ENCODE data around the gene CNOT6L.

The CNOT6L gene

DNA sequence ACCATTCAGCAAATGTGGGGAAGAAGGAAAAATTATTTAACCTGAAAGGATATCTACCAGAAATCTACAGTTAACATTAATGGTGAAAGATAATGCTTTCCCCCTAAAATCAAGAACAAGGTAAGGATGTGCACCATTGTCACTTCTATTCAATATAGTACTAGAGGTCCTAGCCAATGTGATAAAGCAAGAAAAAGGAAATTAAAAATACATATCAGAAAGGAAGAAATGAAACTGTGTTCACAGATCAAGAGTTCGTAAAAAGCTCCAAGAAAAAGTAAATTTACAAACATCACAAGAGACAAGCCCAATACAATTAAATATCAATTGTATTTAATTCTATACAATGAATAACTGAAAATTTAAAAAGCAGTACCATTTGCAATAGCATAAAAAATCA lies 57.6 kb downstream of the CNOT6L start:
- Histone ChIP-seq H3K27me3 (ENCODE audit: insufficient read depth, low read depth, severe bottlenecking) (no peaks in the 10 kb centered on the region), H3K36me3 (no peaks in the 10 kb centered on the region), H3K4me3 (ENCODE audit: low read depth, low read length) (no peak overlapping the region), H3K27ac (no peak overlapping the region), H3K9me3 (ENCODE audit: severe bottlenecking) (peaks cover 4% of the 10 kb centered on the region)
- no peak for DNase-seq
- TF ChIP-seq, protein P1, sequence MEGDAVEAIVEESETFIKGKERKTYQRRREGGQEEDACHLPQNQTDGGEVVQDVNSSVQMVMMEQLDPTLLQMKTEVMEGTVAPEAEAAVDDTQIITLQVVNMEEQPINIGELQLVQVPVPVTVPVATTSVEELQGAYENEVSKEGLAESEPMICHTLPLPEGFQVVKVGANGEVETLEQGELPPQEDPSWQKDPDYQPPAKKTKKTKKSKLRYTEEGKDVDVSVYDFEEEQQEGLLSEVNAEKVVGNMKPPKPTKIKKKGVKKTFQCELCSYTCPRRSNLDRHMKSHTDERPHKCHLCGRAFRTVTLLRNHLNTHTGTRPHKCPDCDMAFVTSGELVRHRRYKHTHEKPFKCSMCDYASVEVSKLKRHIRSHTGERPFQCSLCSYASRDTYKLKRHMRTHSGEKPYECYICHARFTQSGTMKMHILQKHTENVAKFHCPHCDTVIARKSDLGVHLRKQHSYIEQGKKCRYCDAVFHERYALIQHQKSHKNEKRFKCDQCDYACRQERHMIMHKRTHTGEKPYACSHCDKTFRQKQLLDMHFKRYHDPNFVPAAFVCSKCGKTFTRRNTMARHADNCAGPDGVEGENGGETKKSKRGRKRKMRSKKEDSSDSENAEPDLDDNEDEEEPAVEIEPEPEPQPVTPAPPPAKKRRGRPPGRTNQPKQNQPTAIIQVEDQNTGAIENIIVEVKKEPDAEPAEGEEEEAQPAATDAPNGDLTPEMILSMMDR (IDR thresholded peaks at IDR 0.05; ENCODE audit: low read depth, low read length), result no peak

DNA sequence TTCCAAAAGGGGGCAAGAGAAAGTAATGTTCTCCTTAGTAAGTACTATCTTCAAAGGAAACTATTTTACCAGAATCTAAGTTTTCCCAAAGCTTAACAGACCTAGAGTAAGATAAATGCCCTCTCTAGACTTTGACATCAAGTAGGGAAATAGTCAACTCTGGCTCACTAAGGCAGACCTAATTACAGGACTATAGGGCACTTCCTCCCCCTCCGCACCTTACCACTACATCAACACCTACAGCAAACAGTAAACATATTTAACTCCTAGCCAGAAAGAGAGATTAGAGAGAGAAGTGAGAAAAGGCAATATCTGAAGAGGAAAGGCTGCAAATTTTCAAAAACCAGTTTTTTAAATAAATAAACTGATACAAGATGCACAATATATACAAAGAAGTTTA lies 60.4 kb downstream of the CNOT6L start:
- H3K27me3 ChIP-seq (ENCODE audit: insufficient read depth, low read depth, severe bottlenecking), result no peaks in the 10 kb centered on the region
- H3K9me3 ChIP-seq (ENCODE audit: severe bottlenecking), result peaks cover 4% of the 10 kb centered on the region
- no peak for DNase-seq
- no peak overlapping the region for H3K4me3 ChIP-seq (ENCODE audit: low read depth, low read length)
- H3K27ac ChIP-seq, result no peak overlapping the region
- no peaks in the 10 kb centered on the region for H3K36me3 ChIP-seq
- TF ChIP-seq, protein P1 (IDR thresholded peaks at IDR 0.05; ENCODE audit: low read depth, low read length), result no peak

DNA sequence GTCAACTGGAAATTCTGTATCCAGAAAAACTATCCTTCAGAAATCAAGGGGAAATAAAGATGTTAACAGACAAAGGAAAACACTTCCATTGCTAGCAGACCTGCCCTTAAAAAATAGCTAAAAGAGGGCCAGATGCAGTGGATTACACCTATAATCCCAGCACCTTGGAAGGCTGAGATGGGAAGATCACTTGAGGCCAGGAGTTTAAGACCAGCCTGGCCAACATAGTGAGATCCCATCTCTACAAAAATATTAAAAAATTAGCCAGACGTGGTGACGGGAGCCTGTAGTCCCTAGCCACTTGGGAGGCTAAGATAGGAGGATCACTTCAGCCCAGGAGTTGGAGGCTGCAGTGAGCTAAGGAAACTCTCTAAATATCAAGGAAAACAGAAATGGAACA lies 67.4 kb downstream of the CNOT6L start:
- no peak for DNase-seq
- Histone ChIP-seq H3K36me3 (0 out of 2 replicates have a peak, but pooled peaks cover 3% of the 10 kb centered on the region), H3K27me3 (ENCODE audit: insufficient read depth, low read depth, severe bottlenecking) (no peaks in the 10 kb centered on the region), H3K27ac (no peak overlapping the region), H3K4me3 (ENCODE audit: low read depth, low read length) (no peak overlapping the region), H3K9me3 (ENCODE audit: severe bottlenecking) (no peaks in the 10 kb centered on the region)
- TF ChIP-seq, protein P1 (IDR thresholded peaks at IDR 0.05; ENCODE audit: low read depth, low read length), result no peak

DNA sequence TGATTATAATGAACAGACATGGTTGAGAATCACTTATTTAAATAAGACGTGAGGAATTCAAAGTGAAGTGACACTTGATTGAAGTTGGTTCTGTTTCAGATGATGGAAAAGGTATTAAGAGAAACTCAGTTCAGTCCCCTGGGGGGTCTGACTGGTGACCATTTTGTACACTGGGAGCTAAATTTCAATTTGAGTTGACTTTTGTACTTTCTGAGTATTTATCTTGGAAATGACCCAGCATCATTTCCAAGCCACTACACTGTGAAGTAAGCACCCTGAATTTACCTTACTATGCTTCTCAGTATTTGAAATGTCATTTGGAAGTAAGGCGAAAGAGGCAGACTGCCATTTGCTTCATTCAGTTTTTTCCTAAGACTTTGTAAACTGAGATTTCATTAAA lies 73.4 kb downstream of the CNOT6L start:
- H3K36me3 ChIP-seq, result 0 out of 2 replicates have a peak, but pooled peaks cover 3% of the 10 kb centered on the region
- no peaks in the 10 kb centered on the region for H3K9me3 ChIP-seq (ENCODE audit: severe bottlenecking)
- no peaks in the 10 kb centered on the region for H3K27me3 ChIP-seq (ENCODE audit: insufficient read depth, low read depth, severe bottlenecking)
- TF ChIP-seq, protein P1 (IDR thresholded peaks at IDR 0.05; ENCODE audit: low read depth, low read length), result no peak
- no peak overlapping the region for H3K27ac ChIP-seq
- DNase-seq, result no peak
- no peak overlapping the region for H3K4me3 ChIP-seq (ENCODE audit: low read depth, low read length)

DNA sequence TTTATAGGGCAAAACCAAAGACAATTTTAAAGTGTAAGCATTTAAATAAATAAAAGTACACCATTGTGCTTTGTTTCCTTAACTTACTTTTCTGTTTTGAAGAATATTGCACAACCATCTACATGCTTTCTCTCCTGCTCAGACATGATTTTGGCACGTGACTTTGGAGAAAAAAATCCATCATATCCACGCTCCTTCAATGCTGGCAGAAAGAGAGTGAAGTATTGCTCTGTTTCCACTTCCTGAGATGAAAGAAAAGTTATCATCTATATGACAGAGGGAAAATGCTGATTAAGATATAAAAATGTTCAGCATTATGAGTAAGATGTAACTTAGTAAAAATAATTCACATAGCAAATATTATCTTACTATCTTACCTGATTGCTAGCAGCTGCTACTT lies 77.1 kb downstream of the CNOT6L start:
- no peak overlapping the region for H3K27ac ChIP-seq
- H3K4me3 ChIP-seq (ENCODE audit: low read depth, low read length), result no peak overlapping the region
- DNase-seq, result no peak
- TF ChIP-seq, protein P1 (IDR thresholded peaks at IDR 0.05; ENCODE audit: low read depth, low read length), result no peak
- H3K27me3 ChIP-seq (ENCODE audit: insufficient read depth, low read depth, severe bottlenecking), result no peaks in the 10 kb centered on the region
- no peaks in the 10 kb centered on the region for H3K9me3 ChIP-seq (ENCODE audit: severe bottlenecking)
- H3K36me3 ChIP-seq, result peaks cover 7% of the 10 kb centered on the region

DNA sequence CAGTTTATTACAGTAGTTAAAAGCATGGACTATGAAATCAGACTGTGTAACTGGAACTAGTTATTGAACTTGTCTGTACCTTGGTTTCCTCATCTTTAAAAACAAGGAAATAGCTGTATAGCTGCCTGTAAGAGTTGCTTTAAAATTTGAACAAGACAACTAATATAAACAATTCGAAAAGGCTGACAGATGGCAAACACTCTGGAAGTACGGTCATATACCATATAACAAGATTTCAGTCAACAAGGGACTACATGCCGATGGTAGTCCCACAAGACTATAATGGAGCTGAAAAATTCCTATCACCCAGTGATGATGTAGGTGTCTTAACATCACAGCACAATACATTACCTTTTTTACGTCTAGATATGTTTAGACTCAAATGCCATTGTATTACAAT lies 78.7 kb downstream of the CNOT6L start:
- Histone ChIP-seq H3K36me3 (peaks cover 7% of the 10 kb centered on the region), H3K9me3 (ENCODE audit: severe bottlenecking) (no peaks in the 10 kb centered on the region), H3K4me3 (ENCODE audit: low read depth, low read length) (no peak overlapping the region), H3K27me3 (ENCODE audit: insufficient read depth, low read depth, severe bottlenecking) (no peaks in the 10 kb centered on the region), H3K27ac (no peak overlapping the region)
- TF ChIP-seq, protein P1 (IDR thresholded peaks at IDR 0.05; ENCODE audit: low read depth, low read length), result no peak
- DNase-seq, result no peak
